Stimulated activated naive CD8-positive, alpha-beta T cell treated with anti-CD3 and anti-CD28 coated beads, Interleukin-15, amount 100 ng/mL, for 72 hours (primary cell): ENCODE measurements around the gene IL7R.
"Not testable (repeated sequence)": the region's sequence is repeated elsewhere in the genome, so short reads cannot be mapped to it uniquely, and the experiment has no call there.

Source experiments
- ATAC-seq: fragments of 150-1000 bp; cut with Tn5 transposase; 2 replicates; pipeline ENCODE4 v1.10.0; 2021; ENCODE audit warnings: mild to moderate bottlenecking, moderate library complexity
- DNase-seq, 2 donors: peaks; one replicate each; pipeline ENCODE4 v3.0.0; 2021 to 2022
- H3K27ac Mint-ChIP-seq, 2 donors: one replicate each; pipeline ENCODE4 v1.8.0; 2022; ENCODE audit warnings: mild to moderate bottlenecking in 2 of 2, mixed read lengths in 2 of 2, moderate library complexity in 2 of 2
- H3K27me3 Mint-ChIP-seq: one replicate; pipeline ENCODE4 v1.8.0; 2022; ENCODE audit warnings: mixed read lengths
- H3K4me1 Mint-ChIP-seq: one replicate; pipeline ENCODE4 v1.8.0; 2022; ENCODE audit warnings: mild to moderate bottlenecking, mixed read lengths
- H3K4me3 Mint-ChIP-seq, 2 donors: one replicate each; pipeline ENCODE4 v1.8.0; 2022; ENCODE audit warnings: mild to moderate bottlenecking in 2 of 2, mixed read lengths in 2 of 2, moderate library complexity in 1 of 2
- H3K9me3 Mint-ChIP-seq, 2 donors: one replicate each; pipeline ENCODE4 v1.8.0; 2022; ENCODE audit warnings: mixed read lengths in 2 of 2

The IL7R gene

DNA sequence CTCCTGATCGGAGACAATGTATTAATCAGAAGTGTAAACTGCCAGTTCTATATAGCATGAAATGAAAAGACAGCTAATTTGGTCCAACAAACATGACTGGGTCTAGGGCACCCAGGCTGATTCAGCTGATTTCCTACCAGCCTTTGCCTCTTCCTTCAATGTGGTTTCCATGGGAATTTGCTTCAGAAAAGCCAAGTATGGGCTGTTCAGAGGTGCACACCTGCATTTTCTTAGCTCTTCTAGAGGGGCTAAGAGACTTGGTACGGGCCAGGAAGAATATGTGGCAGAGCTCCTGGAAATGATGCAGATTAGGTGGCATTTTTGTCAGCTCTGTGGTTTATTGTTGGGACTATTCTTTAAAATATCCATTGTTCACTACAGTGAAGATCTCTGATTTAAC lies 22.4 kb downstream of the IL7R start:
- no peak overlapping the region for H3K4me3 Mint-ChIP-seq
- peaks cover 97% of the 10 kb centered on the region for H3K4me1 Mint-ChIP-seq
- H3K27ac Mint-ChIP-seq: no peak overlapping the region
- DNase-seq: no peak
- peaks cover 0 to 4% of the 10 kb centered on the region in 2 donors for H3K9me3 Mint-ChIP-seq
- ATAC-seq: no peak
- H3K27me3 Mint-ChIP-seq: no peaks in the 10 kb centered on the region

GRCh38 chr5:35879649-35880048 lies 23.0 kb downstream of the IL7R start:
- Mint-ChIP-seq H3K4me3 (no peak overlapping the region), H3K27me3 (no peaks in the 10 kb centered on the region), H3K4me1 (peaks cover 96% of the 10 kb centered on the region), H3K27ac (no peak overlapping the region), H3K9me3 (peaks cover 0 to 4% of the 10 kb centered on the region in 2 donors)
- ATAC-seq (no peak), DNase-seq (no peak)

DNA sequence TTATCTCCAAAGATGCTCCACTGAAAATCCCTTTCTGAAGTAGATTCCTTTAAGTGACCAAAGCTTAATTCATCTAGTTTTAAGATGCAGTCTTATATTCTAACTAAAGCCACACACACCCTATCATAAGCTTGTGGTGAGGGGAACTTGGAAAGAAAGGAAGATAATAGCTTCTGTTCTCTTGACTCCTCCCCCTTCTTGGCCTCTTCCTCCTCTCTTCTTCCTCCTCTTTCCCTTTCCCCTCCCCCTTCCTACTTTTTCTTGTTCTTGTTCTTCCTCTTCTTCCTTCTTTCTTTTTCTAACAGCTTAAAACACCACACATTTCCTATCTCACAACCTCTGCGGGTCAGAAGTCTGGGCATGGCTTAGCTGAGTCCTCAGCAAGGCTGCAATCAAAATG lies 23.5 kb downstream of the IL7R start:
- Mint-ChIP-seq H3K27ac (peak overlapping the region in 1 of 2 donors; percentile 63), H3K4me1 (peaks cover 91% of the 10 kb centered on the region), H3K4me3 (no peak overlapping the region), H3K27me3 (no peaks in the 10 kb centered on the region), H3K9me3 (peaks cover 0 to 4% of the 10 kb centered on the region in 2 donors)
- ATAC-seq (no peak), DNase-seq (no peak)

DNA sequence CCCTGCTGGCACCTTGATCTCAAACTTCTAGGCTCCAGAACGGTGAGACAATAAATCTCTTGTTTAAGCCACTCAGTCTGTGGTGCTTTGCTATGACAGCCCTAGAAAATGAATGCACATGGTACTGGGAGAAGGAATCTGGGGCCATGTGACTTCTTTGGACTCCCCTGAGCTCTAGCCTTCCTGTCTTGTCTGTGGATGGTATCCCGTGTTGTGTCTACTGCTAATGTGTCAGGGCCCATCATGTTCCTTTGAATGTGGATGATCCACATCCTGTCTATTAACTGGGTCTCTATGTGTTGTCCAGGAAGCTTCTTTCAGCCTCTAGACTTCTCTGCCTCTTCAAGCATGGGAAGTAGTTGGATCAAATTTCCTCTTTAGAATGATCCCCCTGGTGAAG lies 25.1 kb downstream of the IL7R start:
- Mint-ChIP-seq H3K27me3 (no peaks in the 10 kb centered on the region), H3K4me1 (peaks cover 75% of the 10 kb centered on the region), H3K9me3 (no peaks in the 10 kb centered on the region), H3K27ac (peak overlapping the region in 1 of 2 donors; percentile 30), H3K4me3 (no peak overlapping the region)
- DNase-seq (no peak), ATAC-seq (no peak)

DNA sequence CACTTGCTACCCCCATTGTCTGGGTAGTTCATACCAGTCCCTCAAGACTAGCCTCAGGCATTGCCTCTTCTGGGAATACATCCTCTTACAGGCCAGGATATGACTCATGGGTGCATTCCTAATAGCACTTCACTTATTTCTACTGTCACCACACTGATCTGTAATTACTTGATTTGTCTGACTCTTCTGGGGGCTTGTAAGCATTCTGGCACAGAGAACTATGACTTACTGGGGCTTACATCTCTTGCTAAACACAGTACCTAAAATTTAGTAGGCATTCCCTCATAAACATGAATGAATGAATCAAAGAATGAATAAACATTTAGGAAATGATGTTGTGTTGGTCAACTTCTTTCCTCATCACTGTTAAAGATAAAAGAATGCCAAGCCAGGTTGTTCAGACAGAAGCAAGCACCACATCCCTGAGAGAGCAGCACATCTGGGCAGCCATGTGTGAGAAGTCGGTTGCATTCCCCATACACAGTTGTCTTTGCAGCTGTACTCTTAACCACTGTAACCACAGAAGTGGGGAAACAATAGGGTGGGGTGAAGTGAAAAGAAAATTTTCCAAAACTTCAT lies 27.6 kb downstream of the IL7R start:
- DNase-seq (no peak), ATAC-seq (peak; percentile 92)
- Mint-ChIP-seq H3K27me3 (no peaks in the 10 kb centered on the region), H3K4me1 (peaks cover 51% of the 10 kb centered on the region), H3K9me3 (no peaks in the 10 kb centered on the region), H3K4me3 (peak overlapping the region; percentile 70 to 71), H3K27ac (peak overlapping the region; percentile 31 to 83)

GRCh38 chr5:35884773-35885172 lies 28.1 kb downstream of the IL7R start:
- DNase-seq: no peak

DNA sequence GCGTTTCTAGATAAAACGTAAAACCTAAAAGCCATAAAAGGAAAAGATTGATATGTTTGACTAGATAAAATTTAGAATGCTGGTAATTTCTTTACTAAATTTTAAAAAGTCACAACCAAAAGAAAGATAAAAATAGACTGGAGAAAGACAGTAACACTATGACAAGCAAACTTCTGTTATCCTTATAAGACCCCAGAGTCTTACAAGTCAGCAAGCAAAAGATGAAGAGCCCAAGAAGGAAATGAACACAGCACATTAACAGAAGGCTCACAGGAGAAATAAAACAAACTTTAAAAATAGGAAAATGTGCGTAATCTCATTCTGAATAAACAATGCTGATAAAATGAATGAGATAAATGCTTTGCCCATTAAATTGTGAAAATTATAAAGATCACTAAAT lies 29.7 kb downstream of the IL7R start:
- no peak for ATAC-seq
- Mint-ChIP-seq H3K4me1 (peaks cover 32% of the 10 kb centered on the region), H3K27me3 (no peaks in the 10 kb centered on the region), H3K4me3 (no peak overlapping the region), H3K27ac (no peak overlapping the region), H3K9me3 (no peaks in the 10 kb centered on the region)
- DNase-seq: no peak

More at GRCh38 chr5:35884773-35885172, 28.1 kb downstream of the IL7R start:
- ATAC-seq: no peak
- Mint-ChIP-seq H3K4me1 (peaks cover 46% of the 10 kb centered on the region), H3K9me3 (no peaks in the 10 kb centered on the region), H3K4me3 (no peak overlapping the region), H3K27me3 (no peaks in the 10 kb centered on the region), H3K27ac (no peak overlapping the region)

GRCh38 chr5:35887321-35888100 lies 30.8 kb downstream of the IL7R start:
- no peaks in the 10 kb centered on the region for H3K9me3 Mint-ChIP-seq
- ATAC-seq (no peak), DNase-seq (no peak)
- H3K4me1 Mint-ChIP-seq: peaks cover 21% of the 10 kb centered on the region
- no peak overlapping the region for H3K4me3 Mint-ChIP-seq
- no peak overlapping the region for H3K27ac Mint-ChIP-seq
- H3K27me3 Mint-ChIP-seq: no peaks in the 10 kb centered on the region

GRCh38 chr5:35890021-35891020 lies 33.6 kb downstream of the IL7R start:
- no peak for DNase-seq
- no peak overlapping the region for H3K4me3 Mint-ChIP-seq
- ATAC-seq: no peak

DNA sequence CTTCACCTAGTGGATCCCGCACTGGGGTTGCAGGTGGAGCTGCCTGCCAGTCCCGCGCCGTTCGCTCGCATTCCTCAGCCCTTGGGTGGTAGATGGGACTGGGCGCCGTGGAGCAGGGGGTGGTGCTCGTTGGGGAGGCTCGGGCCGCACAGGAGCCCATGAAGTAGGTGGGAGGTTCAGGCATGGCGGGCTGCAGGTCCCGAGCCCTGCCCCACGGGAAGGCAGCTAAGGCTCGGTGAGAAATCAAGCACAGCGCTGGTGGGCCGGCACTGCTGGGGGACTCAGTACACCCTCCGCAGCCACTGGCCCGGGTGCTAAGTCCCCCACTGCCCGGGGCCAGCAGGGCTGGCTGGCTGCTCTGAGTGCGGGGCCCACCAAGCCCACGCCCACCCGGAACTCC lies 36.1 kb downstream of the IL7R start:
- H3K4me1 Mint-ChIP-seq, H3K4me3 Mint-ChIP-seq, ATAC-seq, H3K9me3 Mint-ChIP-seq, DNase-seq, H3K27me3 Mint-ChIP-seq, H3K27ac Mint-ChIP-seq: not testable (repeated sequence)

More at GRCh38 chr5:35890021-35891020, 33.6 kb downstream of the IL7R start:
- Mint-ChIP-seq H3K9me3 (no peaks in the 10 kb centered on the region), H3K4me1 (no peaks in the 10 kb centered on the region), H3K27ac (peak overlapping the region in 1 of 2 donors; percentile 15), H3K27me3 (no peaks in the 10 kb centered on the region)

GRCh38 chr5:35894131-35894530 lies 37.4 kb downstream of the IL7R start:
- no peak overlapping the region for H3K27ac Mint-ChIP-seq
- no peak for ATAC-seq
- DNase-seq: no peak
- no peaks in the 10 kb centered on the region for H3K9me3 Mint-ChIP-seq
- no peaks in the 10 kb centered on the region for H3K27me3 Mint-ChIP-seq
- H3K4me1 Mint-ChIP-seq: peaks cover 17% of the 10 kb centered on the region
- no peak overlapping the region for H3K4me3 Mint-ChIP-seq

DNA sequence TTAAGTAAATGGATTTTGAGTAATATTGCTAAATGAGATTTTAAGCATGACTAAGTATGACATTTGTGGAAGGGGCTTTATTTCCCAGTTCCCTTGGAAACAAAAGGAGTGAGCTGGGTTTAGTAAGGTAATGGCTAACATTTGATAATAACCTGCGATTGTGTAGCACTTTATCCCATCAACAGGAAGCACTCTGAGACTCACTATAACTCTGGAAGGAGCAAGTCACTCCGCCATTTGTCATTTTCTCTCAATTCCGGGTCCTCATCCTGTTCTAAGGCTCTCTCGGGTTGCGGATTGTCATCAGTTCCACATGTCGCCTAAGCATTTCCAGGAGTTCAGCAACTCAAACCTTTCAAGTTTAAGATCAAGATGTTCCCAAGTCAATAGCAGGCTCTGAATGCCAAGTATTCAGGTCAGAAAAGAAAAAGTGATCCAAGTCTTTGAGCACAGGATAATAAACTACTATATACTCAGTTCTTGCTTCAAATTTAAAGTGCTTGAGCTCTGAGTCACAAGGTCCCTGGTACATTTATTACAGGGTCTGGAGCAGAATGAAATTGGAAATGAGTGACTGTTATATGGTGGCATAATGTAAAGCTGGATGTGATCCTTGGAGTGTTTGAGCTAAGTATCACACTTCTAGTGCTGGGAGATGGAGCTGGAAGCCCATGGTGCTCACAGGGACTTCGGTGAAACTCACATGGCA lies 42.4 kb downstream of the IL7R start:
- H3K27ac Mint-ChIP-seq: peak overlapping the region in 1 of 2 donors; percentile 3
- DNase-seq (no peak), ATAC-seq (no peak)
- H3K4me1 Mint-ChIP-seq: peaks cover 67% of the 10 kb centered on the region
- H3K4me3 Mint-ChIP-seq: peak overlapping the region; percentile 47 to 69
- H3K9me3 Mint-ChIP-seq: no peaks in the 10 kb centered on the region
- H3K27me3 Mint-ChIP-seq: no peaks in the 10 kb centered on the region

GRCh38 chr5:35899800-35900199 lies 43.1 kb downstream of the IL7R start:
- no peaks in the 10 kb centered on the region for H3K9me3 Mint-ChIP-seq
- no peaks in the 10 kb centered on the region for H3K27me3 Mint-ChIP-seq
- H3K4me1 Mint-ChIP-seq: peaks cover 74% of the 10 kb centered on the region
- no peak for ATAC-seq
- DNase-seq: no peak
- H3K27ac Mint-ChIP-seq: no peak overlapping the region
- peak overlapping the region; percentile 47 to 69 for H3K4me3 Mint-ChIP-seq

- ATAC-seq (no peak), DNase-seq (no peak)
- Mint-ChIP-seq H3K4me3 (peak overlapping the region; percentile 1 to 21), H3K4me1 (peaks cover 87% of the 10 kb centered on the region), H3K27me3 (no peaks in the 10 kb centered on the region), H3K9me3 (no peaks in the 10 kb centered on the region), H3K27ac (no peak overlapping the region)
These were observed 44.4 kb downstream of the IL7R start for GRCh38 chr5:35900972-35901695.
